Fibroblast of skin of left quadriceps (primary cell): ENCODE data around the gene AMD1.
"Not testable (repeated sequence)": the region's sequence is repeated elsewhere in the genome, so short reads cannot be mapped to it uniquely, and the experiment has no call there.

ENCODE experiments used
- DNase-seq, 2 experiments: peaks; one replicate each; pipeline ENCODE4 v3.0.0-alpha.2; 2013; ENCODE audit warnings: low read depth in 2 of 2

Gene AMD1

DNA sequence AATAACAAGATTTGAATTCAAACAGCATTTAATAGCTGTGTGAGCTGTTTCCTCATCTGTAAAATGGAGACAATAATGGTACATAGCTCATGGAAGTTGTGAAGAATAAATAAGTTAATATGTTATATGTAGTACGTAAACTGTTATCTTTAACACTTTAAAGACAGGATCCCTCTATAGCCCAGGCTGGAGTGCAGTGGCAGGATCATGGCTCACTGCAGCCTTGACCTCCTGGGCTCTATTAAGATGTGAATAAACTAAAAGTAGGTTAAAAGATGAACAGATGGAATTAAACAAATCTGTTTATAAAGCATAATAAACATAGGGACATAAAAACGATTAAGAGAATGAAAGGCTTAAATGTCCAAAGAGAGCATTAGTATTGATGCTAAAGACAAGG lies 3.0 kb downstream of the AMD1 start:
- no peak for DNase-seq

DNA sequence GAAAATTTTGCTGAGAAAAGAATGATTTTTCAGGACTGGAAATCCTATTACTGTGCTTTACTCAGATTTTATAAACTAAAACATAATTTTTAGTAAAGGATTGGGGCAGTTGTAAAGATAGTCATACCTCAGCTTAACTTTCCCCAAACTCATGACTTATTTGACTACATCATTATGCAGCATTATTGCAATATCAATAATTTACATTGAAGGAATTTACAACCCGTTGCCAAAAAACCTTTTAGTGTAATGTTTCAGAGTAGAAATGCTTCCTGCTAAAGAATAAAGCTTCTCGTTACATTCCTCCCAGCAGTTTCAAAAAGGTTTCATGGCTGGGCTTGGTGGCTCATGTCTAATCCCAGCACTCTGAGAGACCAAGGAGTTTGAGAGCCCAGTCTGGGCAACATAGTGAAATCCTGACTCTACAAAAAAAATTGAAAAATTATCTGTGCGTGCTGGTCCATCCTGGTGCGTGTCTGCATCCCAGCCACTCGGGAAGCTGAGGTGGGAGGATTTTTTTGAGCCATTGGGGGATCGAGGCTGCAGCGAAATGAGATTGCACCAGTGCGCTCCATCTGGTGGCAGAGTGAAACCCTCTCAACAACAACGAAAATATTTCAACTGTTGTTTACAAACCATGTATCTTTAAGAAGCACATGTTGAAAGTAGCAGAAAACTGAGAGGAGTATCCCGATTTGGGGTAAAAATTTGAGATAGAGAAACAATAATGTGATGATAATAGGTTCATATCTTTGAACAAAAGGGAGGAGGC lies 4.4 kb downstream of the AMD1 start:
- DNase-seq: no peak

DNA sequence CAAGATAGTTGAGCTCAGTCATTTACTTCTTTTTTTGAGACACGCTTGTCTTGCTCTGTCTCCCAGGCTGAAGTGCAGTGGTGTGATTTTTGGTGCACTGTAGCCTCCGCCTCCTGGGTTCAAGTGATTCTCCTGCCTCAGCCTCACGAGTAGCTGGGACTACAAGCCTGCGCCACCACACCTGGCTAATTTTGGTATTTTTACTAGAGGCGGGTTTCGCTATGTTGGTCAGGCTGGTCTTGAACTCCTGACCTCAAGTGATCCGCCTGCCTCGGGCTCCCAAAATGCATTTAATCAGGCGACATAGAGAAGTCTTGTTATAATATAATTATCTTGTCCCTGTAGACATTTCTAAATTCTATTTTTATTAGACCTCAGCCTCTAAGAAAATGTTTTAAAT lies 6.1 kb downstream of the AMD1 start:
- DNase-seq: no peak

DNA sequence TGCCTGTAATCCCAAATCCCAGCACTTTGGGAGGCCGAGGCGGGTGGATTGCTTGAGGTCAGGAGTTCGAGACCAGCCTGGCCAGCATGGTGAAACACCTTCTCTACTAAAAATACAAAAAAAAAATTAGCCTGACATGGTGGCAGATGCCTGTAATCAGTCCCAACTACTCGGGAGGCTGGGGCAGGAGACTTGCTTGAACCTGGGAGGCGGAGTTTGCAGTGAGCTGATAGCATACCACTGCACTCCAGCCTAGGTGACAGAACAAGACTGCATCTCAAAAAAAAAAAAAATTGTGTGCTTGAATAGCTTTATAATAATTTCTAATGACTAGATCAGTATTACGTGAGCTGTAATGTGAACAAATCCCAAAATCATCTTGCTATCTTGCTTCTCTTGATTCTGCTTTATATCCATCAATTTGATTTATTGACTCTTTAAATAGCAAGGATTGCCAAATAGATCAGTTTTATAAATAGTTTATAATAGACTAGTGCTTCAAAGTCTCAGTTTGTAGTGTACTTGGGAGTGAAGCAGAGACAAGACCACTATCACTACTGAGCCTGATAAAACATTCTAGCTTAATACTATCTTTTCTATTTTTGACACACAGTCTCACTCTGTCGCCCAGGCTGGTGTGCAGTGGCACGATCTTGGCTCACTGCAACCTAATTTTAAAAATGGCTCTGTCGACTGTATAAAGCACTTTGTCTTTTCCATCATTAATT lies 7.1 kb downstream of the AMD1 start:
- no peak for DNase-seq

- no peak for DNase-seq
Measured at GRCh38 chr6:110882274-110882619, 7.7 kb downstream of the AMD1 start.

GRCh38 chr6:110882824-110883554 lies 8.4 kb downstream of the AMD1 start:
- no peak for DNase-seq

GRCh38 chr6:110884321-110884720 lies 9.7 kb downstream of the AMD1 start:
- no peak for DNase-seq

DNA sequence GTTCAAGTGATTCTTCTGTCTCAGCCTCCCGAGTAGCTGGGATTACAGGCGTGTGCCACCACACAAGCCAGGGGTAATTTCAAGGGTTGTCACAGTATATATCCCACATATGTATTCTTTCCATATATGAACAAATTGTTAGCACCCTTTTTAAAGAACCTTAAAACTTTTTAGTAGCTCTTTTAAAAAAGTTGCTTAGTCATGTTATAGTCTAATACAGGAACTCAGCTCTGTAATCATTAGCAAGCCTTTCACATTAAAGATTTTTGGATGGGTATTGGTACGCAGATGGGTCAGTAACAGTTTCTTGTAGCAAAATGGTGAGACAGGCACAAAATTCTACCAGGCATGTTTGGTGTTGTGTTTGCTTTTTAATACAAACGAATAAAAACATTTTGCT lies 10.9 kb downstream of the AMD1 start:
- DNase-seq: no peak

GRCh38 chr6:110886555-110887167 lies 12.1 kb downstream of the AMD1 start:
- no peak for DNase-seq

GRCh38 chr6:110890288-110890687 lies 15.7 kb downstream of the AMD1 start:
- DNase-seq: no peak

- no peak for DNase-seq
Measured at GRCh38 chr6:110895907-110896608, 21.5 kb downstream of the AMD1 start.

DNA sequence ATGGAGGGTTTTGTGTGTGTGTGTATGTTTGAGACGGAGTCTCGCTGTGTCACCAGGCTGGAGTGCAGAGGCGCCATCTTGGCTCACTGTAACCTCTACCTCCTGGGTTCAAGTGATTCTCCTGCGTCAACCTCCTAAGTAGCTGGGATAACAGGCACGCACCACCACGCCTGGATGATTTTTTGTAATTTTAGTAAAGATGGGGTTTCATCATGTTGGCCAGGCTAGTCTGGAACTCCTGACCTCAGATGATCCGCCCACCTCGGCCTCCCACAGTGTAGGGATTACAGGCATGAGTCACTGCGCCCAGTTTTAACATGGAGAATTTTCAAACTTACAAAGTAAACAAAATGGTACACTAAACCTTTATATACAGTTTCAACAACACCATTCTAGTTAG lies 22.8 kb downstream of the AMD1 start:
- DNase-seq: no peak

GRCh38 chr6:110898111-110898510 lies 23.5 kb downstream of the AMD1 start:
- DNase-seq: no peak

DNA sequence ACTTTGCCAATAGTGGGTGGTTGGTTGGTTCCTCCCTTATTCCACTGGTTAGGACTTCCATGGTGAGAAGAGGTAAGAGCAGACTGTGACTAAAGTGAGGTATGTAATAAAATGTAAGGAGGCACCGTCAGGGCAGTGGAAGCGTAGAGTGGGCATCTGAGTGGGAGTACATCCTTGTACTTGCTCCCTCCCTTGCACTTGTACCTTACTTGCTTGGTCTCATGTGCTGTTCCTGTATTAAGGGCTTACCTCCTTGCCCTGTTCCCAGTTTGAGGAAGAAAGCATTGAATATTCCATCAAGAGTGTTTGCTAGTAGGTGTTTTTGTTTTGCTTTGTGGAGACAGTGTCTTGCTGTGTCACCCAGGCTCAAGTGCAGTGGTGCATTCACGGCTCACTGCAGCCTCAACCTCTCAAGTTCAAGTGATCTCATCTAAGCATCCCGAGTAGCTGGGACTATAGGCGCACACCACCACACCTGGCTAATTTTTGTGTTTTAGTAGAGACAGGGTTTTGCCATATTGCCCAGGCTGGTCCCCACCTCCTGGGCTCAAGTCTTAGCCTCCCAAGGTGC lies 25.5 kb downstream of the AMD1 start:
- no peak for DNase-seq

DNA sequence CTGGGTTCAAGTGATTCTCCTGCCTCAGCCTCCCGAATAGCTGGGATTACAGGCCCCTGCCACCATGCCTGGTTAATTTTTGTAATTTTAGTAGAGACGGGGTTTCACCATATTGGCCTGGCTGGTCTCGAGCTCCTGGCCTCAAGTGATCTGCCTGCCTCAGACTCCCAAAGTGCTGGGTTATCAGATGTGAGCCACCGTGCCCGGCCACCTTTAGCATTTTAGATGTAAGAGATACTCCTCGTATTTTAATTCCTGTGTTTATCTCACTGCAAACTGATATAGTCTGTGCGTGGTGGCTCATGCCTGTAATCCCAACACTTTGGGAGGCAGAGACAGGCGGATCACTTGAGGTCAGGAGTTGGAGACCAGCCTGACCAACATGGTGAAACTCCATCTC lies 27.0 kb downstream of the AMD1 start:
- DNase-seq: not testable (repeated sequence)

- no peak for DNase-seq
Measured at GRCh38 chr6:110902091-110902490, 27.5 kb downstream of the AMD1 start.

DNA sequence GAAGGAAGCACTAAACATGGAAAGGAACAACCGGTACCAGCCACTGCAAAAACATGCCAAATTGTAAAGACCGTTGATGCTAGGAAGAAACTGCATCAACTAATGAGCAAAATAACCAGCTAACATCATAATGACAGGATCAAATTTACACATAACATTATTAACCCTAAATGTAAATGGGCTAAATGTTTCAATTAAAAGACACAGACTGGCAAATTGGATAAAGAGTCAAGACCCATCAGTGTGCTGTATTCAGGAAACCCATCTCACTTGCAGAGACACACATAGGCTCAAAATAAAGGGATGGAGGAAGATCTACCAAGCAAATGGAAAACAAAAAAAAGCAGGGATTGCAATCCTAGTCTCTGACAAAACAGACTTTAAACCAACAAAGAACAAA lies 31.7 kb downstream of the AMD1 start:
- DNase-seq: not testable (repeated sequence)

DNA sequence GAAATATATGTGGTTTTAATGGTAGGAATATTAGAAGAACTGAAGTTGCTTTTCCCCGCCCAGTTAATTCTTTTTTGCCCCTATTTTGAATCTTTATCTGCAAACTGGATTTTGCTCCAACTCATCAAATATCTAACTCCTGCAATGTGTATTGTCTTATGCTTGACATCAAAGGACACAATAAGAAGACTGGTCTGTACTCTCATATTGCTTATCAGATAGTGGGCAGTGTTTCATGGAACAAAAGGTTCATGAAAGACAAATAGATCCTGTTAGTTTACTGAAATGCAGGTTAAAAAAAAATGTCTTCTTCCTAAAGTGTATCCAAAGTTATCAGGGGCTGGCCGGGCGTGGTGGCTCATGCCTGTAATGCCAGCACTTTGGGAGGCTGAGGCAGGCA lies 56.2 kb downstream of the AMD1 start:
- no peak for DNase-seq

DNA sequence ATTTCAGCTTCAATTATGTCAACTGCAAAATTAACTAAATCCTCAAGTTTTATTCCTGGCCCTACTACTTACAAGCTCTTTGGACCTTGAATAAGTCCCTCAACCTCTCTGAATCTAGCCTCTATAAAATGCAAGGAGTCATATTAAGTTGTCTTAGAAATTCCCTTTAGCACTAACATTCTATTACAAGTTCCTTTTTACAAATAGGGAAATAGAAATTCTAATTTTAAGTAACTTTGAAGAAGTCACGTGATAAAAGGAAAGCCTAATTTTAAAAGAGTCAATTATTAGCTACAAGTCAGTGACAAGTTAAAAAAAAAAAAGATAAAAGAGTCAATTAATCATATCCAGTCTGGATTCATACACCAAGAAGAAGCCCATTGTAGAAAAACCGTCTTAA lies 59.3 kb downstream of the AMD1 start:
- DNase-seq: no peak

DNA sequence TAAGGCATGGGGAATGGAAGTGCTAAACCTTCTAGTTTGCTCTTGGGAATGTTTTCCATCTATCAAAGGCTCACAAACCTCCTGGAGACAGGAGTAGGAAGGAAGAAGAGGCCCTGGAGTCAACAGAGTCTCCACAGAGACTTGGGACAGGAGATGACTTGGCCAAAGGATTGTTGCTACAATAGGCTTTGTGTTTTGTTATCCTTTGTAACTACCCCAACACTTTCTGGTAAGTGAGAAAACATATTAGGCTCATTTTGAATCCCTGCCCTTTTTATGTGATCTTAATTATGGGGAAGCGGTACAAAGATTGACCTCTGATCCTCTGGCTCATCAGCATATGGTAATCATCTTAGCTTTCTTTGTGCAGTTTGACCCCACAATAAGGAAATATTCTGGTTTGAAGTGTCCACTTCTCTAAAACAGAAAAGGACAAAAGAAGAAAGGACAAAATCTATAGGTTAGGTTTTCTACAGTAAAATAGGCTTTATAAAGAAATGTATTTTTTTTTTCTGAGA lies 59.9 kb downstream of the AMD1 start:
- no peak for DNase-seq

- DNase-seq: no peak
Measured at GRCh38 chr6:110935171-110935570, 60.6 kb downstream of the AMD1 start.
